Measurements from ENCODE around the gene ZNF681. TPM values are rescaled to one million over a fixed set of nuclear protein-coding genes. Genes with fewer than 3 reads are reported as not detected.
"Not testable (repeated sequence)": the region's sequence is repeated elsewhere in the genome, so short reads cannot be mapped to it uniquely, and the experiment has no call there.

The ZNF681 gene
- total RNA-seq, 1 experiment from 2014 or later: 8.1 TPM

DNA sequence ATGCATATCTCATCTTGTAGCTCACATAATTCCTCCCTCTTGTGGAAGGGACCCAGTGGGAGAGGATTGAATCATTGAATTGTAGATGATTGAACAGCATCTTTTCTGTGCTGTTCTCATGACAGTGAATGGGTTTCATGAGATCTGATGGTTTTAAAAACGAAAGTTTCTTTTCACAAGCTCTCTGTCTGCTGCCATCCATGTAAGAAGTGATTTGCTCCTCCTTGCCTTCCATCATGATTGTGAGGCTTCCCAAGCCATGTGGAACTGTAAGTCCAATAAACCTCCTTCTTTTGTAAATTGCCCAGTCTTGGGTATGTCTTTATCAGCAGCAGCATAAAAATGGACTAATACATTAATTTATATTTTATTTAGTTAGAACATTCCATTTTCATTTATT lies 52.0 kb downstream of the ZNF681 start:
- no peaks in the 10 kb centered on the region for H3K4me1 ChIP-seq (ENCODE audit: low read length)
- H3K4me2 ChIP-seq (ENCODE audit: low read depth, low read length, poor library complexity, severe bottlenecking): no peak overlapping the region
- no peaks in the 10 kb centered on the region for H4K20me1 ChIP-seq (ENCODE audit: insufficient read depth, low read depth, low read length)
- H3K36me3 ChIP-seq (ENCODE audit: insufficient read depth, low read length): no peaks in the 10 kb centered on the region
- no peaks in the 10 kb centered on the region for H3K79me2 ChIP-seq (ENCODE audit: low read length)
- H3K9me3 ChIP-seq (ENCODE audit: low read length): no peaks in the 10 kb centered on the region
- no peak overlapping the region for H3K4me3 ChIP-seq (ENCODE audit: low read length)
- no peak overlapping the region for H3K27ac ChIP-seq (ENCODE audit: low read length)
- DNase-seq: no peak
- no peak overlapping the region for H3K9ac ChIP-seq (ENCODE audit: low read length)
- no peak overlapping the region for H2AFZ ChIP-seq (ENCODE audit: low read length)
- no peaks in the 10 kb centered on the region for H3K27me3 ChIP-seq (ENCODE audit: low read length)
- H3K9me2 ChIP-seq (replicated peaks; ENCODE audit: insufficient read depth, low read length): no peaks in the 10 kb centered on the region

GRCh38 chr19:23699521-23699860 lies 59.2 kb downstream of the ZNF681 start:
- Histone ChIP-seq H3K9me3 (ENCODE audit: low read length) (no peaks in the 10 kb centered on the region), H3K79me2 (ENCODE audit: low read length) (no peaks in the 10 kb centered on the region), H3K36me3 (ENCODE audit: insufficient read depth, low read length) (no peaks in the 10 kb centered on the region), H3K9me2 (replicated peaks; ENCODE audit: insufficient read depth, low read length) (no peaks in the 10 kb centered on the region), H3K4me2 (ENCODE audit: low read depth, low read length, poor library complexity, severe bottlenecking) (no peak overlapping the region), H3K27ac (ENCODE audit: low read length) (no peak overlapping the region), H3K9ac (ENCODE audit: low read length) (no peak overlapping the region), H3K27me3 (ENCODE audit: low read length) (no peaks in the 10 kb centered on the region), H3K4me3 (ENCODE audit: low read length) (no peak overlapping the region), H4K20me1 (ENCODE audit: insufficient read depth, low read depth, low read length) (no peaks in the 10 kb centered on the region), H3K4me1 (ENCODE audit: low read length) (no peaks in the 10 kb centered on the region), H2AFZ (ENCODE audit: low read length) (no peak overlapping the region)
- DNase-seq: no peak

GRCh38 chr19:23698711-23699520 lies 59.8 kb downstream of the ZNF681 start:
- H3K4me2 ChIP-seq (ENCODE audit: low read depth, low read length, poor library complexity, severe bottlenecking): no peak overlapping the region
- no peaks in the 10 kb centered on the region for H3K9me3 ChIP-seq (ENCODE audit: low read length)
- H3K9ac ChIP-seq (ENCODE audit: low read length): no peak overlapping the region

DNA sequence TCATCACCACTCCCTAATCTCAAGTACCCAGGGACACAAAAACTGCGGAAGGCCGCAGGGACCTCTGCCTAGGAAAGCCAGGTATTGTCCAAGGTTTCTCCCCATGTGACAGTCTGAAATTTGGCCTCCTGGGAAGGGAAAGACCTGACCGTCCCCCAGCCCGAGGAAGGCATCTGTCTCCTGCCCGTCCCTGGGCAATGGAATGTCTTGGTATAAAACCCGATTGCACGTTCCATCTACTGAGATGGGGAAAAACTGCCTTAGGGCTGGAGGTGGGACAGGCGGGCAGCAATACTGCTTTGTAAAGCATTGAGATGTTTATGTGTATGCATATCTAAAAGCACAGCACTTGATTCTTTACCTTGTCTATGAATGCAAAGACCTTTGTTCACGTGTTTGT lies 65.8 kb downstream of the ZNF681 start:
- not testable (repeated sequence) for H4K20me1 ChIP-seq (ENCODE audit: insufficient read depth, low read depth, low read length); H3K79me2 ChIP-seq (ENCODE audit: low read length); H3K9me3 ChIP-seq (ENCODE audit: low read length); H3K9ac ChIP-seq (ENCODE audit: low read length); H3K36me3 ChIP-seq (ENCODE audit: insufficient read depth, low read length); H3K4me3 ChIP-seq (ENCODE audit: low read length); H3K27me3 ChIP-seq (ENCODE audit: low read length); H3K27ac ChIP-seq (ENCODE audit: low read length); DNase-seq; H2AFZ ChIP-seq (ENCODE audit: low read length); H3K4me2 ChIP-seq (ENCODE audit: low read depth, low read length, poor library complexity, severe bottlenecking); H3K9me2 ChIP-seq (replicated peaks; ENCODE audit: insufficient read depth, low read length); H3K4me1 ChIP-seq (ENCODE audit: low read length)

More at GRCh38 chr19:23698711-23699520, 59.8 kb downstream of the ZNF681 start:
- Histone ChIP-seq H3K27me3 (ENCODE audit: low read length) (no peaks in the 10 kb centered on the region), H3K4me1 (ENCODE audit: low read length) (no peaks in the 10 kb centered on the region), H3K36me3 (ENCODE audit: insufficient read depth, low read length) (no peaks in the 10 kb centered on the region), H3K4me3 (ENCODE audit: low read length) (no peak overlapping the region), H4K20me1 (ENCODE audit: insufficient read depth, low read depth, low read length) (no peaks in the 10 kb centered on the region), H3K79me2 (ENCODE audit: low read length) (no peaks in the 10 kb centered on the region), H3K9me2 (replicated peaks; ENCODE audit: insufficient read depth, low read length) (no peaks in the 10 kb centered on the region), H3K27ac (ENCODE audit: low read length) (no peak overlapping the region), H2AFZ (ENCODE audit: low read length) (no peak overlapping the region)
- DNase-seq: no peak

Other genes starting within 250 kb of the ZNF681 start
- 17.2 and 33.0 TPM in 2 replicates for gene ZNF675, start 71.7 kb downstream of the ZNF681 start, total RNA-seq (2014; rRNA removed; shearing (Covaris generic); ENCODE audit: low replicate concordance)
- gene ZNF726, start 156.0 kb upstream of the ZNF681 start, total RNA-seq (2014; rRNA removed; shearing (Covaris generic); ENCODE audit: low replicate concordance): 6.0 and 19.3 TPM in 2 replicates

Measured in Karpas-422 (cell line).